Endothelial cell (in vitro differentiated cells): Measurements from ENCODE around the gene CHST3. TPM values are rescaled to one million over a fixed set of nuclear protein-coding genes. Genes with fewer than 3 reads are reported as not detected.
A peak's percentile ranks its signal among the peaks of the same experiment; 100 is the strongest.

Source experiments
- DNase-seq: peaks from one replicate; pipeline ENCODE4 v3.0.0; 2021; ENCODE audit warnings: low spot score
- H3K27ac Mint-ChIP-seq: one replicate; pipeline ENCODE4 v1.8.0; 2021; ENCODE audit warnings: mixed read lengths, inconsistent platforms; ENCODE audit not compliant: unreplicated experiment
- H3K27me3 Mint-ChIP-seq: one replicate; pipeline ENCODE4 v1.8.0; 2021; ENCODE audit warnings: mild to moderate bottlenecking, moderate library complexity, mixed read lengths, inconsistent platforms; ENCODE audit not compliant: unreplicated experiment
- H3K36me3 Mint-ChIP-seq: one replicate; pipeline ENCODE4 v1.8.0; 2021; ENCODE audit warnings: mild to moderate bottlenecking, low read depth, mixed read lengths, inconsistent platforms; ENCODE audit not compliant: unreplicated experiment
- H3K4me1 Mint-ChIP-seq: one replicate; pipeline ENCODE4 v1.8.0; 2021; ENCODE audit warnings: mild to moderate bottlenecking, mixed read lengths, inconsistent platforms; ENCODE audit not compliant: unreplicated experiment
- H3K4me3 Mint-ChIP-seq: one replicate; pipeline ENCODE4 v1.8.0; 2021; ENCODE audit warnings: mild to moderate bottlenecking, mixed read lengths, inconsistent platforms; ENCODE audit not compliant: unreplicated experiment
- H3K9me3 Mint-ChIP-seq: one replicate; pipeline ENCODE4 v1.8.0; 2021; ENCODE audit warnings: mixed read lengths, inconsistent platforms; ENCODE audit not compliant: unreplicated experiment
- total RNA-seq: library from RNA; stranded (reverse); fragmentation: NEBNext Ultra II Directional; extraction: Animal tissue kit (Norgen Biotek cat#: 25700); gene quantifications from one replicate; pipeline ENCODE4 v1.2.1, GENCODE V29; 2021; ENCODE audit not compliant: unreplicated experiment
- TF ChIP-seq, protein P1 (sequence below): fragments of 200-600 bp; sonication (generic); IDR thresholded peaks from one replicate; pipeline ENCODE4 v1.5.0; 2021; ENCODE audit warnings: antibody characterized with exemption; ENCODE audit not compliant: unreplicated experiment

The CHST3 gene
- total RNA-seq, 1 donor from 2014 or later, result 3.8 TPM

DNA sequence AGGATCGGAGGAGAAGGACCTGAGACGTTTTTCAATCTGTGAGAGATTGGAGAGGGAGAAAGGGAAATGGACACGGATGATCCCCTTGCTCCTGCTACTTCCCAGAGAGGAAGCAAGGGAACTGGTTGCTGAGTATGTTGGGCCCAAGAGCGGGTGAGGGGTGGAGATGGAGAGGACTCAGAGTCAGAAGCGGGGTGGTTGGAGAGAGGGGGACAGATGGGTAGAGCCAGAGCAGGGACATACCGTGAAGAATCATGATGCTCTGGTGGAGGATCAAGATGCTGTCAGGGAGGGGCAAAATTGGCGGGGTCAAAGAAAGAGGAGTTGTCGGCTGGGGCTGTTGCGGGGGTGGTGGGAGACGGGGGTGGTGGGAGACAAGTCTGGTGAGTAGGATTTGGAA, 2.4 kb upstream of the CHST3 start:
- peak overlapping the region; percentile 40 for H3K4me3 Mint-ChIP-seq
- no peaks in the 10 kb centered on the region for H3K9me3 Mint-ChIP-seq
- H3K36me3 Mint-ChIP-seq, result no peaks in the 10 kb centered on the region
- no peak overlapping the region for H3K27ac Mint-ChIP-seq
- no peak for DNase-seq
- H3K4me1 Mint-ChIP-seq, result peaks cover 14% of the 10 kb centered on the region
- TF ChIP-seq, protein P1, sequence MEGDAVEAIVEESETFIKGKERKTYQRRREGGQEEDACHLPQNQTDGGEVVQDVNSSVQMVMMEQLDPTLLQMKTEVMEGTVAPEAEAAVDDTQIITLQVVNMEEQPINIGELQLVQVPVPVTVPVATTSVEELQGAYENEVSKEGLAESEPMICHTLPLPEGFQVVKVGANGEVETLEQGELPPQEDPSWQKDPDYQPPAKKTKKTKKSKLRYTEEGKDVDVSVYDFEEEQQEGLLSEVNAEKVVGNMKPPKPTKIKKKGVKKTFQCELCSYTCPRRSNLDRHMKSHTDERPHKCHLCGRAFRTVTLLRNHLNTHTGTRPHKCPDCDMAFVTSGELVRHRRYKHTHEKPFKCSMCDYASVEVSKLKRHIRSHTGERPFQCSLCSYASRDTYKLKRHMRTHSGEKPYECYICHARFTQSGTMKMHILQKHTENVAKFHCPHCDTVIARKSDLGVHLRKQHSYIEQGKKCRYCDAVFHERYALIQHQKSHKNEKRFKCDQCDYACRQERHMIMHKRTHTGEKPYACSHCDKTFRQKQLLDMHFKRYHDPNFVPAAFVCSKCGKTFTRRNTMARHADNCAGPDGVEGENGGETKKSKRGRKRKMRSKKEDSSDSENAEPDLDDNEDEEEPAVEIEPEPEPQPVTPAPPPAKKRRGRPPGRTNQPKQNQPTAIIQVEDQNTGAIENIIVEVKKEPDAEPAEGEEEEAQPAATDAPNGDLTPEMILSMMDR, result no peak
- peaks cover 24% of the 10 kb centered on the region for H3K27me3 Mint-ChIP-seq

DNA sequence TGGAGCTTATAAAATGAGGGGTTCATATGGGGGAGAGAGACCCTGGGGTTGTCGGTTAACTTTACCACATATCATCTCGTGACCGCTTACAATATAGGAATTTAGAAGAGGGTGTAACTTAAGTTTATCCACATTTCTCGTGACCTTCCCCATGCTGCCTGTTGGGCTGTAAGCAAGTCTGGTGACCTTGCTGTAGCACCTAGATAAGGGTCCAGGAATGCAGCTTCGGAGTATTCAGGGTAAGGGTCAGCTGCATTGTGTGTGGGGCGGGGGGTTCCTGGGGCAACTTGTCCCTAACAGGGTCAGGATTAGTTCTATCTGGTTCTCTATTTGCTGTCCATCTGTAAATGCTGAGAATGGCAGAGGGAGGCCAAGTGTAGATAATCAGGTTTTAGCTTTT, 1.3 kb upstream of the CHST3 start:
- DNase-seq, result no peak
- Mint-ChIP-seq H3K9me3 (no peaks in the 10 kb centered on the region), H3K27ac (peak overlapping the region; percentile 78), H3K27me3 (peaks cover 24% of the 10 kb centered on the region), H3K4me3 (peak overlapping the region; percentile 83), H3K4me1 (peaks cover 14% of the 10 kb centered on the region), H3K36me3 (no peaks in the 10 kb centered on the region)
- TF ChIP-seq, protein P1, result no peak

DNA sequence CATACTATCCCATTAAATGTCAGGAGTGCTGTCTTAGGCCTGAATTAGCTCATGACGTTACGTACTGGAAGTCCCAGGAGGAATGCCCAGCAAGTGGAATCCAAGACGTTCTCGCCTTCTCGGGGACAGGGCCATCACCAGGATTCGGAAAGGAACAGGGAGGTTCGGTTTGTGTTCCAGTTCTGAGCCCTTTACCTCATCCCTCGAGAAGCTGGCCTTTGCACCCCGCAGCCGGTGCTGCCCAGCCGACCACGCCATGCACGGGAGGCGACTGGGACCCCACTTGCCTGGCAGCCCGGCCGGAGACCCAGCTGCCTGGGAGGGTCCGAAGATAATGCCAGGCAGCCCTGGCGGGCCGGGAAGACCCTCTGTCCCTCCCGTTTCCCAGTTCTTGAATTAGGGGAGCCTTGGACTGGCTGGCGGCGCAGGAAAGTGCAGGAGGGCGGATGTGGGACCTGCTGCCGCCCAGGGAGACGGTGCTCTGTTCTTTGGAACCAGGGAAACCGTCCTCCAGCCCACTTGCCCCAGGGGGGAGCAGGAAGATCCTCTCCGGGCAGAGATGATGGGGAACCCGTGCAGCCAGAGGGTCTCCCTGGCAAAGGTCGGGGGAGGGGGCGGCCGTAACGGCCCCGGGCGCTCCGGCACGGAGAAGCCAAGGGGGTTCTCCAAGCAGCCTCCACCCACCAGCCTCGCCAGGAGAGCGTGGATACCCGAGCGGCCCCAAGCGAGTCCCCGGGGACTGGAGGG, 671 bp upstream of the CHST3 start:
- H3K4me1 Mint-ChIP-seq, result peaks cover 14% of the 10 kb centered on the region
- TF ChIP-seq, protein P1, result no peak
- peak overlapping the region; percentile 85 for H3K4me3 Mint-ChIP-seq
- no peaks in the 10 kb centered on the region for H3K36me3 Mint-ChIP-seq
- H3K27ac Mint-ChIP-seq, result peak overlapping the region; percentile 78
- no peak for DNase-seq
- peaks cover 27% of the 10 kb centered on the region for H3K27me3 Mint-ChIP-seq
- H3K9me3 Mint-ChIP-seq, result no peaks in the 10 kb centered on the region

DNA sequence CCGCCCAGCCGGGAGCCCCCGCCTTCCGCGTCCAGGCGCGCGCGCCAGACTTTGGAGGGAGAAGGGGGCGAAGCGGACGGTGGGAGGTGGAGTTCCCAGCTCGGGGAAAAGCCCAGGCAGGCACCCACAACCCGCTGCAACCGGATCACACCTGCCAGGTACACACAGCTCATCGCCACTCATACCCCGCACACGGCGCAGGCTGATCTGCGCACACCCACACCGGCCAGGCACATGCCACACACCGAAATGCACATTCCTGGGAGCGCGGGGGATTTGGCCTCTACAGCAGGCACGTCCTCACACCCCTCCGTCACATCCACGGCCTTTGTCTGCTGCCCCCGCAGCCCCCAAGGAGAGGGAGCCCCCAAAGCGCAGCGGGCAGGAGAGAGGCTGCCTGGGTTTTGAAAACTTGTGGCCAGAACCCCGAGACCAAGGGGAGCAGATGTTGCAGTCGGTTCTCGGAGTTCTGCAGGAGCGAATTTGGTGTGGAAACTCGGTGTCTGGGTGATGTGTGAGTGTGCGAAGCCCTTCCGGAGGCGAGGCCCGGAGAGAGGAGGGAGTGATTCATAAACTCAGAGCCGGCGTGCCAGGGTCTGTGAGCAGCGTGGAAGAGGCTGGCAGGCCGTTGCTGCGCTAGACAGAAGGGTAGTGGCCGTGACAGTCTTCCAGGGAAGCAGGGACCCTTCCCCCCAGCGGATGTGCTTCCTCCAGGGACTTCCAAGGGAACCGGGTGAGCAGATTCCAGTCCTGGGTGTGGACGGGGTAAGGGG, 734 bp downstream of the CHST3 start:
- peaks cover 14% of the 10 kb centered on the region for H3K4me1 Mint-ChIP-seq
- DNase-seq, result peak; percentile 34
- TF ChIP-seq, protein P1, result no peak
- no peaks in the 10 kb centered on the region for H3K9me3 Mint-ChIP-seq
- no peaks in the 10 kb centered on the region for H3K36me3 Mint-ChIP-seq
- H3K27me3 Mint-ChIP-seq, result peaks cover 27% of the 10 kb centered on the region
- H3K27ac Mint-ChIP-seq, result no peak overlapping the region
- peak overlapping the region; percentile 91 for H3K4me3 Mint-ChIP-seq

DNA sequence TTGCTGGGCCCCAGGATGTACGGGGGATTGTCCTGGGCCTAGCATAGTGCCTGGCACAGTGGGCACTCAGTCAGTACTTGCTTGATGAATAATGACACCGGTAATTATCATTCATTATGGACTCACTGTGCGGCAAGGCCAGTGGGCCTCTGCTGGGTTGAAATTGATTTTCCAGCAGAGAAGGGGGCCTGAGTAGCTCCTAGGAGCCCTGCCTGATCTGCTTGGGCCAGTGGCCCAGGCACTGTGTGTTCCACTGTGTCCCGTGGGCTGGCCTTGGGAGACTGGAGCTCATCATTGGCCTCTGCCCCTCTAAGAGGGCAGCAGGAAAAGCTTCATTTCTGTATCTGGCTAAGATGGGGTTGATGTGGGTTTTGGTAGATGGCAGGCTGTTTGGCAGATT, 1.4 kb downstream of the CHST3 start:
- Mint-ChIP-seq H3K27ac (no peak overlapping the region), H3K4me1 (peaks cover 14% of the 10 kb centered on the region)
- no peak for DNase-seq

More for the DNA sequence above, 1.4 kb downstream of the CHST3 start:
- TF ChIP-seq, protein P1, result no peak
- H3K4me3 Mint-ChIP-seq, result peak overlapping the region; percentile 91
- no peaks in the 10 kb centered on the region for H3K9me3 Mint-ChIP-seq
- no peaks in the 10 kb centered on the region for H3K36me3 Mint-ChIP-seq
- H3K27me3 Mint-ChIP-seq, result peaks cover 27% of the 10 kb centered on the region
